Measurements from ENCODE around the gene MARK2. TPM values are rescaled to one million over a fixed set of nuclear protein-coding genes. Genes with fewer than 3 reads are reported as not detected.
"Not testable (repeated sequence)": the region's sequence is repeated elsewhere in the genome, so short reads cannot be mapped to it uniquely, and the experiment has no call there.

MARK2 gene
- total and polyA plus RNA-seq, 7 donors = 14.3 to 49.3 (median 24.6) TPM

DNA sequence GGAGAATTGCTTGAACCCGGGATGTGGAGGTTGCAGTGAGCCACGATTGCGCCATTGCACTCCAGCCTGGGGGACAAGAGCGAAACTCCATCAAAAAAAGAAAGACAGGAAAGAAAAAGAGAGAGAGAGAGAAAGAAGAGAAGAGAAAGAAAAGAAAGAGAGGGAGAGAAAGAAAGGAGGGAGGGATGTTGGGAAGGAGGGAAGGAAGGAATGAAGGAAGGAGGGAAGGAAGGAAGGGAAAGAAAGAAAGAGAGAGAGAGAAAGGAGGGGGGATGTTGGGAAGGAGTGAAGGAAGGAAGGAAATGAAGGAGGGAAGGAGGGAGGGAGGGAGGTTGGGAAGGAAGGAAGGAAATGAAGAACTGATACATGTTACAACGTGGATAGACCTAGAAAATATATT lies 38.0 kb upstream of the MARK2 start:
- no peak for DNase-seq
- TF ChIP-seq EP300 (IDR thresholded peaks at IDR 0.05) (no peak), POLR2AphosphoS5 (IDR thresholded peaks at IDR 0.05) (no peak), POLR2A (IDR thresholded peaks at IDR 0.05) (no peak), CTCF (IDR thresholded peaks at IDR 0.05) (no peak)
- intact Hi-C loops (cut with DNase I) = no loop called here
- Histone ChIP-seq H3K36me3 (no peaks in the 10 kb centered on the region), H3K9me3 (no peaks in the 10 kb centered on the region), H3K27ac (no peak overlapping the region), H3K27me3 (no peaks in the 10 kb centered on the region), H3K4me3 (no peak overlapping the region), H3K4me1 (no peaks in the 10 kb centered on the region)
- 88 to 89% methylated on average over 5 of the region's 5 CpGs for WGBS, 2 donors

GRCh38 chr11:63802637-63803414 lies 36.1 kb upstream of the MARK2 start:
- Histone ChIP-seq H3K27ac (no peak overlapping the region), H3K9me3 (no peaks in the 10 kb centered on the region), H3K4me1 (no peaks in the 10 kb centered on the region), H3K27me3 (no peaks in the 10 kb centered on the region), H3K4me3 (no peak overlapping the region), H3K36me3 (no peaks in the 10 kb centered on the region)
- intact Hi-C loops (cut with DNase I) = no loop called here
- DNase-seq = no peak
- WGBS, 2 donors = 69 to 78% methylated on average over 10 of the region's 10 CpGs
- TF ChIP-seq EP300 (IDR thresholded peaks at IDR 0.05) (no peak), CTCF (IDR thresholded peaks at IDR 0.05) (no peak)

GRCh38 chr11:63804259-63804658 lies 34.7 kb upstream of the MARK2 start:
- no peak overlapping the region for H3K27ac ChIP-seq
- no peaks in the 10 kb centered on the region for H3K36me3 ChIP-seq
- intact Hi-C loops (cut with DNase I) = no loop called here
- 14 to 67% methylated on average over 6 of the region's 6 CpGs for WGBS, 2 donors
- H3K4me3 ChIP-seq = no peak overlapping the region
- H3K9me3 ChIP-seq = no peaks in the 10 kb centered on the region
- TF ChIP-seq EP300 (IDR thresholded peaks at IDR 0.05) = no peak
- TF ChIP-seq CTCF (IDR thresholded peaks at IDR 0.05) = no peak
- TF ChIP-seq POLR2AphosphoS5 (IDR thresholded peaks at IDR 0.05) = no peak
- TF ChIP-seq POLR2A (IDR thresholded peaks at IDR 0.05) = no peak
- no peak for DNase-seq
- H3K27me3 ChIP-seq = no peaks in the 10 kb centered on the region
- H3K4me1 ChIP-seq = no peaks in the 10 kb centered on the region

GRCh38 chr11:63805844-63806415 lies 33.0 kb upstream of the MARK2 start:
- no peak for DNase-seq

GRCh38 chr11:63810383-63810782 lies 28.5 kb upstream of the MARK2 start:
- H3K27ac ChIP-seq; intact Hi-C loops (cut with DNase I); H3K9me3 ChIP-seq; H3K4me3 ChIP-seq; DNase-seq; H3K36me3 ChIP-seq; H3K27me3 ChIP-seq: not testable (repeated sequence)
- WGBS, 2 donors = 94 to 95% methylated on average over 11 of the region's 11 CpGs
- H3K4me1 ChIP-seq = peaks cover 0 to 22% (median 18%) of the 10 kb centered on the region in 4 donors

More at GRCh38 chr11:63805844-63806415, 33.0 kb upstream of the MARK2 start:
- no peaks in the 10 kb centered on the region for H3K4me1 ChIP-seq
- TF ChIP-seq POLR2AphosphoS5 (IDR thresholded peaks at IDR 0.05) (no peak), POLR2A (IDR thresholded peaks at IDR 0.05) (no peak), CTCF (IDR thresholded peaks at IDR 0.05) (no peak)
- no peaks in the 10 kb centered on the region for H3K36me3 ChIP-seq
- no peaks in the 10 kb centered on the region for H3K27me3 ChIP-seq
- no peak overlapping the region for H3K4me3 ChIP-seq
- WGBS, 2 donors = 78 to 83% methylated on average over 9 of the region's 9 CpGs
- no peaks in the 10 kb centered on the region for H3K9me3 ChIP-seq
- H3K27ac ChIP-seq = no peak overlapping the region
- intact Hi-C loops (cut with DNase I) = no loop called here

Measured in sigmoid colon (tissue), 7 donors.